ENCODE results near the gene MGRN1. TPM values are rescaled to one million over a fixed set of nuclear protein-coding genes. Genes with fewer than 3 reads are reported as not detected.

MGRN1 gene
- total and polyA plus RNA-seq, 2 donors (not counting 1 experiment from before 2014, with no cell fraction given): 22.7 to 89.2 TPM

DNA sequence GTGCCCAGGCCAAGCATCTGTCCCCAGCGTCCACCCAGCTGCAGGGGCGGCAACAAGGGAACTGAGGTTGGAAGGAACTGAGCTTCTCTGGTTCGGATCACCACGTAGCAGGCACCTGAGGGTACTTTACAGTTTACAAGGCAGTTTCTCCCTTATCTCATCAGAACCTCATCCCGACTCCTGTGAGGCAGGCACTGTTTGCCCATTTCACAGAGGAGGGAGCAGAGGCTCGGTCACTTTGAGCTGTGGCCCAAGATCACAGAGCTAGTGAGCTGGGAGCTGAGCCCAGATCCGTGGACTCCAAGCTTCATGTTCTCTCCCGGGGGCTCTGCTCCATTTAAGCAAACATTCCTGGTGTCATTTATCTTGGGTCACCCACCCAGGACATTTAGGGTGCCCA is 25.1 kb upstream of the MGRN1 start:
- H2AFZ ChIP-seq (ENCODE audit: insufficient read depth, low read depth, low read length, poor library complexity, severe bottlenecking): no peak overlapping the region
- H3K4me2 ChIP-seq (replicated peaks; ENCODE audit: low read depth, low read length, poor library complexity, severe bottlenecking): no peak overlapping the region
- no peaks in the 10 kb centered on the region for H4K20me1 ChIP-seq (ENCODE audit: control insufficient read depth, insufficient read depth, low read length, poor library complexity, severe bottlenecking)
- TF ChIP-seq, protein P1, sequence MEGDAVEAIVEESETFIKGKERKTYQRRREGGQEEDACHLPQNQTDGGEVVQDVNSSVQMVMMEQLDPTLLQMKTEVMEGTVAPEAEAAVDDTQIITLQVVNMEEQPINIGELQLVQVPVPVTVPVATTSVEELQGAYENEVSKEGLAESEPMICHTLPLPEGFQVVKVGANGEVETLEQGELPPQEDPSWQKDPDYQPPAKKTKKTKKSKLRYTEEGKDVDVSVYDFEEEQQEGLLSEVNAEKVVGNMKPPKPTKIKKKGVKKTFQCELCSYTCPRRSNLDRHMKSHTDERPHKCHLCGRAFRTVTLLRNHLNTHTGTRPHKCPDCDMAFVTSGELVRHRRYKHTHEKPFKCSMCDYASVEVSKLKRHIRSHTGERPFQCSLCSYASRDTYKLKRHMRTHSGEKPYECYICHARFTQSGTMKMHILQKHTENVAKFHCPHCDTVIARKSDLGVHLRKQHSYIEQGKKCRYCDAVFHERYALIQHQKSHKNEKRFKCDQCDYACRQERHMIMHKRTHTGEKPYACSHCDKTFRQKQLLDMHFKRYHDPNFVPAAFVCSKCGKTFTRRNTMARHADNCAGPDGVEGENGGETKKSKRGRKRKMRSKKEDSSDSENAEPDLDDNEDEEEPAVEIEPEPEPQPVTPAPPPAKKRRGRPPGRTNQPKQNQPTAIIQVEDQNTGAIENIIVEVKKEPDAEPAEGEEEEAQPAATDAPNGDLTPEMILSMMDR (IDR thresholded peaks at IDR 0.05): no peak
- no peak for TF ChIP-seq EZH2 (IDR thresholded peaks at IDR 0.05; ENCODE audit: borderline replicate concordance, insufficient read depth, low read depth, low read length, poor library complexity, severe bottlenecking)
- Mint-ChIP-seq H3K27me3 (peaks cover 4% of the 10 kb centered on the region), H3K4me3 (no peak overlapping the region), H3K27ac (no peak overlapping the region), H3K4me1 (no peaks in the 10 kb centered on the region), H3K9me3 (ENCODE audit: insufficient read depth) (no peaks in the 10 kb centered on the region)
- H3K36me3 ChIP-seq (replicated peaks in 1 of 2; ENCODE audit: control extremely low read depth in 1 of 2, control insufficient read depth in 1 of 2, extremely low read depth in 1 of 2, insufficient read depth in 2 of 2, low read length in 1 of 2): no peaks in the 10 kb centered on the region
- H3K4me1 ChIP-seq (ENCODE audit: control insufficient read depth in 2 of 2, insufficient read depth in 2 of 2, low read length in 2 of 2): no peaks in the 10 kb centered on the region
- ATAC-seq (ENCODE audit: low read depth) (no peak), DNase-seq (no peak)
- H3K27me3 ChIP-seq (replicated peaks in 1 of 4; ENCODE audit: control extremely low read depth in 1 of 4, control insufficient read depth in 3 of 4, insufficient read depth in 4 of 4, low read length in 3 of 4): peaks cover 0 to 8% (median 0%) of the 10 kb centered on the region in 4 experiments
- CTCF ChIA-PET: interaction anchor here (0.8 kb wide), 1 partner anchor 154 kb away, joined by 3 read pairs; no protein-coding TSS in a partner anchor
- peaks cover 0 to 5% (median 0%) of the 10 kb centered on the region in 3 donors for H3K9me3 ChIP-seq (ENCODE audit: control extremely low read depth in 1 of 3, control insufficient read depth in 2 of 3, insufficient read depth in 1 of 3, low read length in 2 of 3)
- POLR2A ChIA-PET: no interaction called here
- 97% methylated on average over 8 of the region's 8 CpGs for WGBS (ENCODE audit: insufficient coverage)
- no peak overlapping the region for H3K4me3 ChIP-seq (ENCODE audit: control extremely low read depth in 1 of 5, extremely low read depth in 1 of 5, insufficient read depth in 1 of 5, low read depth in 2 of 5, low read length in 4 of 5)
- intact Hi-C loops (cut with micrococcal nuclease): no loop called here
- H3K79me2 ChIP-seq (ENCODE audit: control insufficient read depth, insufficient read depth, low read length): no peaks in the 10 kb centered on the region
- H3K27ac ChIP-seq (ENCODE audit: low read length in 2 of 2): no peak overlapping the region
- no peak overlapping the region for H3K9ac ChIP-seq (ENCODE audit: low read length)

DNA sequence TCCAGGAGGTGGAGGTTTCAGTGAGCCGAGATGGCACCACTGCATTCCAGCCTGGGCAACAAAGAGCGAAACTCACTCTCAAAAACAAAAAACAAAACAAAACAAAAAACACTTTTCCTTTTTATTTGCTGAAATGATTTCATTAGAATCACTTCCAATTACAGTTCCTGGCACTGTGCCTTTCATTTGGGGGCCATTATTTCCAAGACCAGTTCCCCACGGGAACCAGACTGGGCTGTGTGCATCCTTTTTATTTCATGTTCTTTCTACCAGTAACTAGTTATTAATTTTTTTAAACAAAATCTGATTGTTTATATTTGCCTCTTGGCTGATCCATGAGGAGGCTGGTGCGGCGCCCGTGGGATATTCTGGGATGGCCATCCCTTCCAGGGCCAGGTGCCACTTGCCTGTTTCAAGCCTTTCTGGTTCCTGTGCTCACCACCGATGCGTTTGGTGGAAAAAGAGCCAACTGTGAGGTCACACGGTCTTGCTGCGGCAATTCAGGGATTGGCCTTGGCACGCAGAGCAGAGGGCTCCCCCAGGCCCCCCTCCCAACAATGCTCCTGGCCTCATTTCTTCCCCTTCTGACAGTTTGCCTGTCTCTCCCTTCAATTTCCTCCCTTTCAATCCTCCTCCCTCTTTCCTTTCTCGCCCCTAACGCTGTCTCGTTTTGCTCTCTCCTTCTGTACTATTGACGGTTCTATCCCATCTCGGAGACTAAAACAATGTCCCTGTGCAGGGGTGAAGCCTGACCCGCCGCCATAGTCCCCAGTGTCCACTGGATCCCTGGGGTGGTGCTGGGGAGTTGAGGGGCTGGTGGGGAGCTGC is 23.4 kb upstream of the MGRN1 start:
- Histone ChIP-seq H3K27ac (ENCODE audit: low read length in 2 of 2) (no peak overlapping the region), H3K9ac (ENCODE audit: low read length) (no peak overlapping the region), H3K4me1 (ENCODE audit: control insufficient read depth in 2 of 2, insufficient read depth in 2 of 2, low read length in 2 of 2) (no peaks in the 10 kb centered on the region), H3K9me3 (ENCODE audit: control extremely low read depth in 1 of 3, control insufficient read depth in 2 of 3, insufficient read depth in 1 of 3, low read length in 2 of 3) (no peaks in the 10 kb centered on the region), H3K79me2 (ENCODE audit: control insufficient read depth, insufficient read depth, low read length) (no peaks in the 10 kb centered on the region), H4K20me1 (ENCODE audit: control insufficient read depth, insufficient read depth, low read length, poor library complexity, severe bottlenecking) (no peaks in the 10 kb centered on the region), H3K36me3 (replicated peaks in 1 of 2; ENCODE audit: control extremely low read depth in 1 of 2, control insufficient read depth in 1 of 2, extremely low read depth in 1 of 2, insufficient read depth in 2 of 2, low read length in 1 of 2) (no peaks in the 10 kb centered on the region), H3K27me3 (replicated peaks in 1 of 4; ENCODE audit: control extremely low read depth in 1 of 4, control insufficient read depth in 3 of 4, insufficient read depth in 4 of 4, low read length in 3 of 4) (peaks cover 0 to 8% (median 0%) of the 10 kb centered on the region in 4 experiments), H2AFZ (ENCODE audit: insufficient read depth, low read depth, low read length, poor library complexity, severe bottlenecking) (no peak overlapping the region), H3K4me3 (ENCODE audit: control extremely low read depth in 1 of 5, extremely low read depth in 1 of 5, insufficient read depth in 1 of 5, low read depth in 2 of 5, low read length in 4 of 5) (no peak overlapping the region), H3K4me2 (replicated peaks; ENCODE audit: low read depth, low read length, poor library complexity, severe bottlenecking) (no peak overlapping the region)
- TF ChIP-seq, protein P1 (IDR thresholded peaks at IDR 0.05): no peak
- TF ChIP-seq EZH2 (IDR thresholded peaks at IDR 0.05; ENCODE audit: borderline replicate concordance, insufficient read depth, low read depth, low read length, poor library complexity, severe bottlenecking): no peak
- POLR2A ChIA-PET: no interaction called here
- H3K9me3 Mint-ChIP-seq (ENCODE audit: insufficient read depth): no peaks in the 10 kb centered on the region
- H3K4me3 Mint-ChIP-seq: no peak overlapping the region
- CTCF ChIA-PET: no interaction called here
- no peaks in the 10 kb centered on the region for H3K27me3 Mint-ChIP-seq
- DNase-seq: no peak
- H3K4me1 Mint-ChIP-seq: no peaks in the 10 kb centered on the region
- whole genome bisulfite sequencing (ENCODE audit: insufficient coverage): 46% methylated on average over 13 of the region's 18 CpGs
- no peak overlapping the region for H3K27ac Mint-ChIP-seq
- ATAC-seq (ENCODE audit: low read depth): no peak
- intact Hi-C loops (cut with micrococcal nuclease): no loop called here

Data from B cell (primary cell).